GM19193 (cell line): ENCODE data around the gene GTPBP6.

Source experiments
- POLR2A ChIP-seq: IDR thresholded peaks from 4 replicates; pipeline ENCODE4 v1.6.1; 2011; ENCODE audit not compliant: insufficient read depth, insufficient read length; ENCODE audit errors: extremely low read depth

Gene GTPBP6

GRCh38 chrX:295136-295535 lies 23.5 kb downstream of the GTPBP6 start:
- no peak for TF ChIP-seq POLR2A

GRCh38 chrX:292900-293897 lies 25.4 kb downstream of the GTPBP6 start:
- TF ChIP-seq POLR2A = no peak

- no peak for TF ChIP-seq POLR2A
These were observed 27.1 kb downstream of the GTPBP6 start for GRCh38 chrX:291411-291901.

- TF ChIP-seq POLR2A = no peak
These were observed 28.0 kb downstream of the GTPBP6 start for GRCh38 chrX:290476-291166.

GRCh38 chrX:288561-288991 lies 30.0 kb downstream of the GTPBP6 start:
- TF ChIP-seq POLR2A = no peak

GRCh38 chrX:287670-288069 lies 30.9 kb downstream of the GTPBP6 start:
- TF ChIP-seq POLR2A = no peak

GRCh38 chrX:285076-285677 lies 33.4 kb downstream of the GTPBP6 start:
- no peak for TF ChIP-seq POLR2A

GRCh38 chrX:283115-283845 lies 35.3 kb downstream of the GTPBP6 start:
- TF ChIP-seq POLR2A = peak; percentile 81

- TF ChIP-seq POLR2A = peak; percentile 40
These were observed 37.2 kb downstream of the GTPBP6 start, which contains the start of gene PLCXD1 for GRCh38 chrX:281166-281999. TSS of gene PLCXD1 (plus strand) at chrX:281381. CDS start at chrX:284188, 2,807 bp downstream.

- TF ChIP-seq POLR2A = no peak
These were observed 41.9 kb downstream of the GTPBP6 start for GRCh38 chrX:276581-277201.

GRCh38 chrX:275967-276580 lies 42.5 kb downstream of the GTPBP6 start:
- TF ChIP-seq POLR2A = no peak

GRCh38 chrX:275476-275966 lies 43.1 kb downstream of the GTPBP6 start:
- TF ChIP-seq POLR2A = no peak
